RWPE2 (cell line): ENCODE results near the gene TMEM147.
"Not testable (repeated sequence)": the region's sequence is repeated elsewhere in the genome, so short reads cannot be mapped to it uniquely, and the experiment has no call there.

Experiments
- ATAC-seq: fragments of 200-7000 bp; cut with Tn5 transposase; 3 replicates; pipeline ENCODE4 v1.9.1; 2021; ENCODE audit warnings: low read depth
- DNase-seq: peaks from one replicate; pipeline ENCODE4 v3.0.0-alpha.2; 2020; ENCODE audit warnings: low spot score
- H3K27ac ChIP-seq: fragments of 450-650 bp; 2 replicates; pipeline ENCODE4 v1.5.1; 2017; ENCODE audit warnings: mild to moderate bottlenecking; ENCODE audit not compliant: poor library complexity, severe bottlenecking
- H3K27me3 ChIP-seq: fragments of 250-450 bp; sonication (Bioruptor Pico); 2 replicates; pipeline ENCODE4 v1.5.1; 2021; ENCODE audit warnings: mild to moderate bottlenecking, moderate library complexity; ENCODE audit not compliant: insufficient read depth, poor library complexity, severe bottlenecking
- H3K36me3 ChIP-seq: fragments of 250-450 bp; sonication (Bioruptor Pico); 2 replicates; pipeline ENCODE4 v1.5.1; 2020; ENCODE audit warnings: low read depth, mild to moderate bottlenecking, moderate library complexity
- H3K4me1 ChIP-seq: fragments of 250-450 bp; sonication (Bioruptor Pico); 2 replicates; pipeline ENCODE4 v1.5.1; 2021; ENCODE audit warnings: mild to moderate bottlenecking, moderate library complexity; ENCODE audit not compliant: insufficient read depth, poor library complexity, severe bottlenecking
- H3K4me3 ChIP-seq: fragments of 250-450 bp; sonication (Bioruptor Pico); 2 replicates; pipeline ENCODE4 v1.5.1; 2021; ENCODE audit warnings: mild to moderate bottlenecking, moderate library complexity; ENCODE audit not compliant: severe bottlenecking
- H3K9me3 ChIP-seq: fragments of 250-450 bp; sonication (Bioruptor Pico); 2 replicates; pipeline ENCODE4 v1.5.1; 2021; ENCODE audit warnings: mild to moderate bottlenecking, moderate library complexity; ENCODE audit not compliant: severe bottlenecking
- CTCF ChIP-seq: fragments of 450-650 bp; IDR thresholded peaks from one replicate; pipeline ENCODE4 v1.5.1; 2017; ENCODE audit warnings: mild to moderate bottlenecking, moderate library complexity; ENCODE audit not compliant: poor library complexity, severe bottlenecking

TMEM147 gene

GRCh38 chr19:35587321-35587720 is 41.9 kb downstream of the TMEM147 start:
- Histone ChIP-seq H3K27ac (no peak overlapping the region), H3K4me3 (no peak overlapping the region), H3K9me3 (no peaks in the 10 kb centered on the region), H3K27me3 (no peaks in the 10 kb centered on the region), H3K4me1 (no peaks in the 10 kb centered on the region), H3K36me3 (no peaks in the 10 kb centered on the region)
- no peak for ATAC-seq
- no peak for TF ChIP-seq CTCF
- no peak for DNase-seq

- ATAC-seq (no peak), DNase-seq (no peak)
- no peaks in the 10 kb centered on the region for H3K27me3 ChIP-seq
- no peak overlapping the region for H3K4me3 ChIP-seq
- no peaks in the 10 kb centered on the region for H3K36me3 ChIP-seq
- no peaks in the 10 kb centered on the region for H3K9me3 ChIP-seq
- H3K27ac ChIP-seq, result no peak overlapping the region
- no peak for TF ChIP-seq CTCF
- H3K4me1 ChIP-seq, result no peaks in the 10 kb centered on the region
These were observed 45.4 kb downstream of the TMEM147 start for GRCh38 chr19:35590875-35591274.

GRCh38 chr19:35592226-35592625 is 46.8 kb downstream of the TMEM147 start:
- no peak overlapping the region for H3K27ac ChIP-seq
- H3K4me1 ChIP-seq, result no peaks in the 10 kb centered on the region
- H3K27me3 ChIP-seq, result no peaks in the 10 kb centered on the region
- ATAC-seq (no peak), DNase-seq (no peak)
- TF ChIP-seq CTCF, result peak; percentile 37
- H3K9me3 ChIP-seq, result no peaks in the 10 kb centered on the region
- H3K4me3 ChIP-seq, result no peak overlapping the region
- H3K36me3 ChIP-seq, result no peaks in the 10 kb centered on the region

GRCh38 chr19:35595026-35595425 is 49.6 kb downstream of the TMEM147 start:
- ATAC-seq, H3K4me1 ChIP-seq, H3K27me3 ChIP-seq, H3K27ac ChIP-seq, DNase-seq, H3K9me3 ChIP-seq, H3K36me3 ChIP-seq, H3K4me3 ChIP-seq: not testable (repeated sequence)

GRCh38 chr19:35595928-35596327 is 50.5 kb downstream of the TMEM147 start:
- no peaks in the 10 kb centered on the region for H3K27me3 ChIP-seq
- H3K4me1 ChIP-seq, result no peaks in the 10 kb centered on the region
- H3K4me3 ChIP-seq, result no peak overlapping the region
- no peaks in the 10 kb centered on the region for H3K36me3 ChIP-seq
- ATAC-seq (no peak), DNase-seq (no peak)
- TF ChIP-seq CTCF, result no peak
- H3K27ac ChIP-seq, result no peak overlapping the region
- no peaks in the 10 kb centered on the region for H3K9me3 ChIP-seq
